Gastroesophageal sphincter (tissue), 3 donors: ENCODE measurements around the gene NDUFS8.

Experiments
- CTCF ChIP-seq, 4 experiments: fragments of 200-600 bp in 2 of 4; fragments of 450-650 bp in 2 of 4; sonication (generic) in 1 of 4; IDR thresholded peaks; one replicate each; pipeline ENCODE4 v1.5.1; 2017 to 2019; ENCODE audit warnings: antibody characterized with exemption in 4 of 4, mild to moderate bottlenecking in 2 of 4, moderate library complexity in 2 of 4
- POLR2A ChIP-seq, 2 donors: fragments of 450-650 bp; IDR thresholded peaks; one replicate each; pipeline ENCODE4 v1.6.1; 2017; ENCODE audit warnings: antibody characterized with exemption in 2 of 2, mild to moderate bottlenecking in 2 of 2, moderate library complexity in 1 of 2
- POLR2AphosphoS5 ChIP-seq: sonication (generic); formaldehyde crosslinking; IDR thresholded peaks from one replicate; pipeline ENCODE4 v1.6.1; 2017; ENCODE audit warnings: antibody characterized with exemption

- TF ChIP-seq CTCF (IDR thresholded peaks at IDR 0.05): no peak
- TF ChIP-seq POLR2A (IDR thresholded peaks at IDR 0.05): no peak
- no peak for TF ChIP-seq POLR2AphosphoS5
These were observed 34.4 kb downstream of the NDUFS8 start for GRCh38 chr11:68064926-68065325.
